Measurements from ENCODE around the gene AMFR. TPM values are rescaled to one million over a fixed set of nuclear protein-coding genes. Genes with fewer than 3 reads are reported as not detected.

Gene AMFR
- total RNA-seq, 2 donors from 2014 or later: 87.7 to 130 TPM

DNA sequence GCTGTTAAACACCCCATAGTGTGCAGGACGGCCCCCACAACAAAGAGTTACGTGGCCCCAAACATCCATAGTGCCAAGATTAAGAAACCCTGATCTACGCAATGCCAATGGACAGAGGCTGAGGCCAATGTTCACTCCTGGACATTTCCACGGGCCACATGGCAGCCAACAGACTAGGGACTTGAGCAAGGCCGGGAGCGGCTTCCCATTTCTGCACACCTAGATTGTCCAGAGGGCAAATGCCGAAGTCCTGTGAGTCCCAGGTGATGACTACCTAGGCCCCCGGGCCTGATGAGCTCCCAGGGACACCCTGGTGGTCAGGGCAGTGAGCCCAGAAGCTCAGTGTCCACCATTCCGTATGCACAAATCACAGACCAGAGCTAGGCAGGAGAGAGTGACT is 95.5 kb downstream of the AMFR start:
- TF ChIP-seq, protein P1, sequence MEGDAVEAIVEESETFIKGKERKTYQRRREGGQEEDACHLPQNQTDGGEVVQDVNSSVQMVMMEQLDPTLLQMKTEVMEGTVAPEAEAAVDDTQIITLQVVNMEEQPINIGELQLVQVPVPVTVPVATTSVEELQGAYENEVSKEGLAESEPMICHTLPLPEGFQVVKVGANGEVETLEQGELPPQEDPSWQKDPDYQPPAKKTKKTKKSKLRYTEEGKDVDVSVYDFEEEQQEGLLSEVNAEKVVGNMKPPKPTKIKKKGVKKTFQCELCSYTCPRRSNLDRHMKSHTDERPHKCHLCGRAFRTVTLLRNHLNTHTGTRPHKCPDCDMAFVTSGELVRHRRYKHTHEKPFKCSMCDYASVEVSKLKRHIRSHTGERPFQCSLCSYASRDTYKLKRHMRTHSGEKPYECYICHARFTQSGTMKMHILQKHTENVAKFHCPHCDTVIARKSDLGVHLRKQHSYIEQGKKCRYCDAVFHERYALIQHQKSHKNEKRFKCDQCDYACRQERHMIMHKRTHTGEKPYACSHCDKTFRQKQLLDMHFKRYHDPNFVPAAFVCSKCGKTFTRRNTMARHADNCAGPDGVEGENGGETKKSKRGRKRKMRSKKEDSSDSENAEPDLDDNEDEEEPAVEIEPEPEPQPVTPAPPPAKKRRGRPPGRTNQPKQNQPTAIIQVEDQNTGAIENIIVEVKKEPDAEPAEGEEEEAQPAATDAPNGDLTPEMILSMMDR (IDR thresholded peaks at IDR 0.05): no peak
- no peak for TF ChIP-seq POLR2A (IDR thresholded peaks at IDR 0.05)
- no peaks in the 10 kb centered on the region for H3K36me3 ChIP-seq (replicated peaks in 1 of 2; ENCODE audit: insufficient read depth in 1 of 2, low read depth in 2 of 2)
- H3K4me3 ChIP-seq: no peak overlapping the region
- H3K27me3 ChIP-seq: no peaks in the 10 kb centered on the region
- H3K27ac ChIP-seq: no peak overlapping the region
- no peaks in the 10 kb centered on the region for H3K4me1 ChIP-seq
- ATAC-seq: no peak
- DNase-seq: no peak
- H3K9me3 ChIP-seq: no peaks in the 10 kb centered on the region
- intact Hi-C loops (cut with DNase I): no loop called here
- 57 to 76% methylated on average over 6 to 9 of the region's 9 CpGs for WGBS, 2 donors

DNA sequence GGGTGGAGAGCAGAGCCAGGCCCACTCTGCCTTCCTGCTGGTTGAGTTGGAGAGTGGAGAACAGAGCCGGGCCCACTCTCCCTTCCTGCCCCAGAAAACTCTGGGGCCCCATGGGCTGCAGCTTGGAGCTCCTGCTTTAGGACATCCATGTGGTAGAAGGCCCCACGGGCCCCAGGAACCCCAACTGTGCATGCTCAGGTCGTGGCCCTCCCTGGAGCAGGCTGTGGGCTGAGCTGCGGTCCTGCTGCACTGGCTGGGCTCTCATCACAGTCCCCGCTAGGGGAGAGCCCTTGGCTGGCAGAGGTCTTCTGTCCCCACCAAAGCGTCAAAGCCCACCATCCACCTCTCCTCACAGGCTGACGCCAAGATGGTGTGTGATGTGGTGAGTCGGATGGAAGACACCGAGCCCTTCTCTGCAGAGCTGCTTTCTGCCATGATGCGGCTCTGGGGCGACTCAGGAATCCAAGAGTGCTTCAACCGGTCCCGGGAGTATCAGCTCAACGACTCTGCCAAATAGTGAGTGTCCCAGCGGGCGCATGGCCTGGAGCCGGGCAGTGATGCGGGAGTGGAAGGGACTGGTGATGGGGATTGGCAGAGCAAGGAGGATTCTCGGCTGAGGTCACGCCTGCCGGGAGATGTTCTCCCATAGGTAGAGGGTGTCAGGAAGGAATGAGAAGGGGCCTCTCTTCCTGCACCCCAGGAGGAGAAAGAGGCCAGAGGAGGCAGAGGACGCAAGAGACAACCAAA is 96.9 kb downstream of the AMFR start:
- Histone ChIP-seq H3K9me3 (no peaks in the 10 kb centered on the region), H3K4me3 (no peak overlapping the region), H3K27ac (no peak overlapping the region), H3K4me1 (no peaks in the 10 kb centered on the region), H3K36me3 (replicated peaks in 1 of 2; ENCODE audit: insufficient read depth in 1 of 2, low read depth in 2 of 2) (no peaks in the 10 kb centered on the region), H3K27me3 (no peaks in the 10 kb centered on the region)
- DNase-seq (no peak), ATAC-seq (no peak)
- WGBS, 2 donors: 78 to 88% methylated on average over 12 to 22 of the region's 22 CpGs
- TF ChIP-seq, protein P1 (IDR thresholded peaks at IDR 0.05): no peak
- TF ChIP-seq POLR2A (IDR thresholded peaks at IDR 0.05): no peak
- intact Hi-C loops (cut with DNase I): no loop called here

DNA sequence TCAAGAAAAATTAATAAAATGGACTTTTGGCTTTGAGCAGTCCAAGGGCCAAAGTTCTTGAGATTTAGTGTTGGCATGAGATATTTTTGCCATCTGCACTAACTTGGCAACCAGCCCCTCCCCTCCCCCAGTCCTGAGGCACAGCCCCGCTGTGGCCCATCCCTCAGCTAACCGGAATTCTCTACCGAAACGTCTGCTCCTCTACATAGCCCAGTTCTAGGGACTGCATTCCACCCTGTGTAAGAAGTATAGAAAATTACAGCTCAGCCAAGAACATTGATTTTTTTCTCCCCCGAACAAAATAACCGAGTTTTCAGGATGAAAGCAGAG is 97.5 kb downstream of the AMFR start:
- ATAC-seq (no peak), DNase-seq (no peak)
- Histone ChIP-seq H3K4me1 (no peaks in the 10 kb centered on the region), H3K4me3 (no peak overlapping the region), H3K27ac (no peak overlapping the region), H3K9me3 (no peaks in the 10 kb centered on the region), H3K27me3 (no peaks in the 10 kb centered on the region), H3K36me3 (replicated peaks in 1 of 2; ENCODE audit: insufficient read depth in 1 of 2, low read depth in 2 of 2) (no peaks in the 10 kb centered on the region)
- intact Hi-C loops (cut with DNase I): no loop called here
- TF ChIP-seq POLR2A (IDR thresholded peaks at IDR 0.05): no peak
- TF ChIP-seq, protein P1 (IDR thresholded peaks at IDR 0.05): no peak
- 62 to 76% methylated on average over 6 of the region's 6 CpGs for WGBS, 2 donors

DNA sequence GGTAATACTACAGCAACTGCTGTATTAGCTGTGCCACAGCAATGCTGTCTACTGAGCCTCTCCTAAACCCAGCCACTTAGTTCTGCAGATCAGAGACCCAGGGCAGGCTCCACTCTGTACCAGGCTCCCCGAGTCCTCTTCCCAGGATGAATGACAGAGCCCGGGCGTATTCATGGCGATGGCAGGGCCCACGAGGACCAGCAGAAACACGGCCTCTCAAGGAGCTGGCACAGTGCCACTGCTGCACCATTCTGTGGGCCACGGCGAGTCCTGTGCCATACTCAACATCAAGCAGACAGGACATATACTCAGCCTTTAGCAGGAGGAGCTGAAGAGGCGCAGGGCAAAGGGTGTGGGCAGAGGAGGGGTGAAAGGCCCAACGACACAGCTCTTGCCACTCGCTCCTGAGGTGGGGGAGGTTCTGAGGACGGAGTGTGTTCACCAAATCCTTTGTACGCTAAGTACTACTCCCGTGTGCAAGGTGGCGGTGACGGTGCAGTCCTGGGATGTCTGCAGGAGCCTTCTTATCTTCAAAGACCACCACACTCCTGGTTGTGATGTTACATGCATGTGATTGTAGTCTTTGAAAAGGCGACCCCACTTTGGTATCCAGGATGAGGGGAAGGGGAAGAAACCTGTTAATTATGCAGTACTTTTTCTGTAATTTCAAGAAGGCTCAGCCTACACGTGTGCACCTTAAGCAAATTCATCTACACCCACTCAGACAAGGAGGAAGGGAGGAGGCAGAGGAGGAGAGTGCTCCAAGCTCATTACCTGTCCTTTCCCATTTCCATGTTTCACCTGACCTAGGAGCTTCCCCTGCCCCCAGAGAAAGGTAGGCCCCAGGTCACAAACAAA is 98.0 kb downstream of the AMFR start:
- intact Hi-C loops (cut with DNase I): no loop called here
- ATAC-seq: no peak
- Histone ChIP-seq H3K4me1 (no peaks in the 10 kb centered on the region), H3K36me3 (replicated peaks in 1 of 2; ENCODE audit: insufficient read depth in 1 of 2, low read depth in 2 of 2) (no peaks in the 10 kb centered on the region), H3K27me3 (no peaks in the 10 kb centered on the region), H3K27ac (no peak overlapping the region), H3K4me3 (no peak overlapping the region), H3K9me3 (no peaks in the 10 kb centered on the region)
- TF ChIP-seq, protein P1 (IDR thresholded peaks at IDR 0.05): no peak
- TF ChIP-seq POLR2A (IDR thresholded peaks at IDR 0.05): no peak
- no peak for DNase-seq
- WGBS, 2 donors: 78 to 82% methylated on average over 6 to 18 of the region's 18 CpGs
